C4-2B (cell line): ENCODE results near the gene PVRIG.

ENCODE experiments used
- ZFX ChIP-seq: fragments of 450-650 bp; IDR thresholded peaks from 2 replicates; pipeline ENCODE4 v1.6.1; 2017
- TF ChIP-seq, protein P1 (sequence below): fragments of 450-650 bp; conservative IDR thresholded peaks from 2 replicates; pipeline ENCODE4 v1.5.1; 2017; ENCODE audit warnings: mild to moderate bottlenecking

DNA sequence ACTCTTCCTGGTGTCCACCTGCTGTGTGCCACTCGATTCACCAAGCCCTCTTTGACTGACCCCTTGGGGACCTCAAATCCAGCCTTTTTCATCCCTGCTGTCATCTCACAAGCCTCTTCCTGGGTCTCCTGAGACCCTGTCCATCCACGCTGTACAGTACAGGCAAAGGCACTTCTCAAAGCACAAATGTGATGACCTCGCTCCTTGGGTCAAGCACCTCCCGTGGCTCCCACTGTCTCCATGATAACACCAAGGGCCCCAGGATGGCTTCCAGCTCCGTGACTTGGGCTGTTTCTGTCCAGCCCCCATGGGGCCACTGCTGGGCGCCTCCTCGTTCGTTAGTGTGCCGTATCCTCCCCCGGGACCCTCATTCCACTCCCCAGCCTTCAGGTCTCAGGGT is 28.7 kb downstream of the PVRIG start:
- TF ChIP-seq, protein P1, sequence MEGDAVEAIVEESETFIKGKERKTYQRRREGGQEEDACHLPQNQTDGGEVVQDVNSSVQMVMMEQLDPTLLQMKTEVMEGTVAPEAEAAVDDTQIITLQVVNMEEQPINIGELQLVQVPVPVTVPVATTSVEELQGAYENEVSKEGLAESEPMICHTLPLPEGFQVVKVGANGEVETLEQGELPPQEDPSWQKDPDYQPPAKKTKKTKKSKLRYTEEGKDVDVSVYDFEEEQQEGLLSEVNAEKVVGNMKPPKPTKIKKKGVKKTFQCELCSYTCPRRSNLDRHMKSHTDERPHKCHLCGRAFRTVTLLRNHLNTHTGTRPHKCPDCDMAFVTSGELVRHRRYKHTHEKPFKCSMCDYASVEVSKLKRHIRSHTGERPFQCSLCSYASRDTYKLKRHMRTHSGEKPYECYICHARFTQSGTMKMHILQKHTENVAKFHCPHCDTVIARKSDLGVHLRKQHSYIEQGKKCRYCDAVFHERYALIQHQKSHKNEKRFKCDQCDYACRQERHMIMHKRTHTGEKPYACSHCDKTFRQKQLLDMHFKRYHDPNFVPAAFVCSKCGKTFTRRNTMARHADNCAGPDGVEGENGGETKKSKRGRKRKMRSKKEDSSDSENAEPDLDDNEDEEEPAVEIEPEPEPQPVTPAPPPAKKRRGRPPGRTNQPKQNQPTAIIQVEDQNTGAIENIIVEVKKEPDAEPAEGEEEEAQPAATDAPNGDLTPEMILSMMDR, result no peak
- TF ChIP-seq ZFX, result no peak
